GM12864 (cell line): ENCODE results near the gene PPM1A.

ENCODE experiments used
- DNase-seq: peaks from one replicate; pipeline ENCODE4 v3.0.0-alpha.2; 2011; ENCODE audit warnings: low read depth
- H3K4me3 ChIP-seq: 2 replicates; pipeline ENCODE4 v1.5.1; 2011; ENCODE audit warnings: mild to moderate bottlenecking, low read depth, low read length, control low read depth
- CTCF ChIP-seq: IDR thresholded peaks from 2 replicates; pipeline ENCODE4 v1.5.1; 2011; ENCODE audit warnings: low read depth, mild to moderate bottlenecking, moderate library complexity, low read length, control low read depth, inconsistent platforms; ENCODE audit errors: missing control alignments

Gene PPM1A

GRCh38 chr14:60226298-60226697, 22.7 kb upstream of the PPM1A start:
- DNase-seq = no peak
- TF ChIP-seq CTCF = no peak

DNA sequence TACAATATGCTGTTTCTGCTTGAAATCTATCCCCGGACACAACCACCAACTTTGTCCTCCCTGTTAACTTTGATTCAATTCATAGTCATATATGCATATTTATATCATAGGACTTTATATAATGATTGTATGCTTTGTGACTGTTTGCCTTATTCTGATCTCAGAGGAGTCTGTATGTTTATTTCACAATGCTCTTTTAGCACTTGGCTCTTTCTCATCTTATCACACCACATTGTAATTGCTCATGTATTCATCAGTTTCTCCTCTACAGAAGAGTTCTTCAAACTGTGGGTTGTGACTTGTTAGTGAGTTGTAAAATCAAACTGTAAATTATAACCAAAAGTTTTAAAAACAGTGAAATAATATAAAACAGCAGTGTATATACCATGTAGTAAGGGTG, 21.7 kb upstream of the PPM1A start:
- DNase-seq = no peak
- H3K4me3 ChIP-seq = no peak overlapping the region
- no peak for TF ChIP-seq CTCF

More at GRCh38 chr14:60226298-60226697, 22.7 kb upstream of the PPM1A start:
- no peak overlapping the region for H3K4me3 ChIP-seq

GRCh38 chr14:60229614-60230013, 19.4 kb upstream of the PPM1A start:
- H3K4me3 ChIP-seq = no peak overlapping the region
- TF ChIP-seq CTCF = no peak
- no peak for DNase-seq

DNA sequence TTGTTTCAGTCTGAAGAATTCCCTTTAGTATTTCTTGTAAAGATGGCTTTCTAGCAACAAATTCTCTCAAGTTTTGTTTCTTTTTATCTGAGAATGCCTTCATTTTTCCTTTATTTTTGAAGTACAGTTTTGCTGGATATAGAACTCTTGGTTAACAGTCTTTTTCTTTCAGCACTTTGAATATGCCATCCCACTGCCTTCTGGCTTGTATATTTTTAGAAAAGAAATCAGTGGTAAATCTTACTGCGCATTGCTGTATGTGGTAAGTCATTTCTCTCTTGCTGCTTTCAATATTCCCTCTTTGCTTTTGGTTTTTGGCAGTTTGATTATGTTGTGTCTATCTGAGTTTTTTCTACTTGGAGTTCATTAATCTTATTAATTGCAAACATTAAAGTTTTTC, 16.8 kb upstream of the PPM1A start:
- TF ChIP-seq CTCF = no peak
- no peak for DNase-seq
- no peak overlapping the region for H3K4me3 ChIP-seq

DNA sequence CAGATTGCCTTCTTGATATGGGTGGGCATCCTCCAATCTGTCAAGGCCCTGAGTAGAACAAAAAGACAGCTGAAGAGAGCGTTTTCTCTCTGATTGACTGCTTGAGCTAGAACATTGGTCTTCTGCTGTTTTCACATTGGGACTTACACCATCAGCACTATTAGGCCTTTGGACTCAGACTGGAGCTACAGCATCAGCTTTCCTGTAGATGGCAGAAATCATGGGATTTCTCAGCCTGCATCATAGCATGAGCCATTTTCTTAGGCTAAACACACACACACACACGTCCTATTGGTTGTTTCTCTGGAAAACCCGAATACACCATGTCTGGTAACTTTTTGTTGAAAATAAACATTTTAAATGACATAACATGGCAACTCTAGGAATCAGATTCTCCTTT, 15.8 kb upstream of the PPM1A start:
- DNase-seq = no peak
- H3K4me3 ChIP-seq = no peak overlapping the region
- no peak for TF ChIP-seq CTCF

DNA sequence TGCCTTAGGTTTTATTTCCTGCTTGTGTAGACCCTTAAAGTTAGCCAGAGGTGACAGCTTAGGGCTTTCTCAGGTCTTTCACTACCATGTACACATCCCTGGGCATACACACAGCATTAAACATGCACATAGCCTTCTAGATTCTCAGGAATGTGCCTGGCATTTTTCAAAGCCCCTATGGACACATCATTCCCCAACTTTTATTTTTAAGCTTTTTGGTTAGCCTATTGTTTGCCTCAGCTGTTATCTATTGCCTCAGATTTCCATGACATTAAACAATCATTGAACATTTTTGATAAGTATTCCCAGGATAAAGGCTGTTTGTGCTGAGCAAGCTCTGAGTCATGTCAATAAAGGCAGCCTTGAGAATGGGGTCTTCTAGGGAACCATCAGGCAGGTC, 15.1 kb upstream of the PPM1A start:
- H3K4me3 ChIP-seq = no peak overlapping the region
- TF ChIP-seq CTCF = no peak
- no peak for DNase-seq

DNA sequence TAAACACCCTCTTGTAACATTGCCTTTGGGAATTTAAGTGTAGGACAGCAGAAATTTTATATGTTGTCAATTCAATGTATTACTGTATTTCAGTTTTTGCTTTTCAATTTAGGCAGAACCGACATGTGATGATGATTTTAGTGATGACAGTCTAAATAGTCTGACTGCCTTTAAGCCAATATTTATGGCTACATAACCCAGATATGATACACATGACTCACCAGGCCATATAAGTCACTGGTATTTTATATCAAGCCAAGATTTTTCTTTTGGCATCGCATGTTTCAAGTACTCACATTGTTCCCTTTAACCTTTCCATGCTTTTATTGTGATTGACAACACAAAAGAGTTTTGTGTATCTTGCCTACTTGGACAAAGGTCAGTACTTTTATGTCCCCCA, 13.6 kb upstream of the PPM1A start:
- no peak overlapping the region for H3K4me3 ChIP-seq
- no peak for TF ChIP-seq CTCF
- no peak for DNase-seq
